ENCODE measurements around the gene ELANE.

Gene ELANE

GRCh38 chr19:805600-806550 is 46.2 kb upstream of the ELANE start:
- TF ChIP-seq CTCF (IDR thresholded peaks at IDR 0.05; ENCODE audit: low read depth, low read length) = no peak
- no peak overlapping the region for H3K4me3 ChIP-seq (ENCODE audit: low read depth, low read length)

GRCh38 chr19:806815-807421 is 45.2 kb upstream of the ELANE start:
- TF ChIP-seq CTCF (IDR thresholded peaks at IDR 0.05; ENCODE audit: low read depth, low read length) = no peak
- no peak overlapping the region for H3K4me3 ChIP-seq (ENCODE audit: low read depth, low read length)

- TF ChIP-seq CTCF (IDR thresholded peaks at IDR 0.05; ENCODE audit: low read depth, low read length) = no peak
These were observed 44.3 kb upstream of the ELANE start for GRCh38 chr19:807627-808422.

GRCh38 chr19:808423-808775 is 43.7 kb upstream of the ELANE start:
- no peak for TF ChIP-seq CTCF (IDR thresholded peaks at IDR 0.05; ENCODE audit: low read depth, low read length)
- H3K4me3 ChIP-seq (ENCODE audit: low read depth, low read length) = no peak overlapping the region

More at GRCh38 chr19:807627-808422, 44.3 kb upstream of the ELANE start:
- H3K4me3 ChIP-seq (ENCODE audit: low read depth, low read length) = no peak overlapping the region

GRCh38 chr19:810077-810855 is 41.8 kb upstream of the ELANE start:
- no peak overlapping the region for H3K4me3 ChIP-seq (ENCODE audit: low read depth, low read length)
- no peak for TF ChIP-seq CTCF (IDR thresholded peaks at IDR 0.05; ENCODE audit: low read depth, low read length)

GRCh38 chr19:810883-811489 is 41.1 kb upstream of the ELANE start:
- H3K4me3 ChIP-seq (ENCODE audit: low read depth, low read length) = no peak overlapping the region
- TF ChIP-seq CTCF (IDR thresholded peaks at IDR 0.05; ENCODE audit: low read depth, low read length) = no peak
